Thyroid gland (tissue), 4 donors: ENCODE measurements around the gene DGUOK. TPM values are rescaled to one million over a fixed set of nuclear protein-coding genes. Genes with fewer than 3 reads are reported as not detected.

Experiments
- DNase-seq, 2 donors: peaks; one replicate each; pipeline ENCODE4 v3.0.0-alpha.2; 2019
- H3K27ac ChIP-seq, 3 donors: fragments of 200-600 bp; sonication (generic); 1 replicate in 2 of 3; 2 replicates in 1 of 3; pipeline ENCODE4 v1.5.1; 2016 to 2019; ENCODE audit warnings: mild to moderate bottlenecking in 1 of 3, moderate library complexity in 1 of 3
- H3K27me3 ChIP-seq: fragments of 200-600 bp; sonication (generic); one replicate; pipeline ENCODE4 v1.5.1; 2019
- H3K36me3 ChIP-seq, 2 donors: fragments of 200-600 bp; sonication (generic); one replicate each; pipeline ENCODE4 v1.5.1; 2016 to 2019
- H3K4me1 ChIP-seq, 2 donors: fragments of 200-600 bp; sonication (generic); one replicate each; pipeline ENCODE4 v1.5.1; 2017 to 2019
- H3K4me3 ChIP-seq, 3 donors: fragments of 200-600 bp; sonication (generic); replicated peaks in 1 of 3; 1 replicate in 2 of 3; 2 replicates in 1 of 3; pipeline ENCODE4 v1.5.1; 2016; ENCODE audit warnings: mild to moderate bottlenecking in 1 of 3
- H3K9me3 ChIP-seq: fragments of 200-600 bp; sonication (generic); one replicate; pipeline ENCODE4 v1.5.1; 2017
- POLR2A ChIP-seq, 2 donors: fragments of 450-650 bp; IDR thresholded peaks; one replicate each; pipeline ENCODE4 v1.6.1; 2017; ENCODE audit warnings: antibody characterized with exemption in 2 of 2, mild to moderate bottlenecking in 2 of 2, moderate library complexity in 1 of 2
- WGBS, 2 donors: methylation state at CpG; one replicate each; pipeline ENCODE4 v1.1.5; 2017; 5-methylcytosine and 5-hydroxymethylcytosine counted together
- intact Hi-C: fragments of 100-400 bp; cut with DNase I; formaldehyde crosslinking; loops from one replicate; pipeline ENCODE4 v1.15.1; 2023
- total RNA-seq, 4 donors: library from RNA; depleted of rRNA; stranded (reverse); fragments of >200 nt; gene quantifications; one replicate each; pipeline ENCODE4 v1.2.3, GENCODE V29; 2016
- TF ChIP-seq, protein P1 (sequence below), 6 experiments: fragments of 200-600 bp in 3 of 6; fragments of 450-650 bp in 3 of 6; sonication (generic) in 3 of 6; IDR thresholded peaks; one replicate each; pipeline ENCODE4 v1.5.1; 2016 to 2019; ENCODE audit warnings: antibody characterized with exemption in 6 of 6, mild to moderate bottlenecking in 2 of 6, inconsistent platforms in 1 of 6, moderate library complexity in 1 of 6

The DGUOK gene
- total RNA-seq, 4 donors from 2014 or later, result 41.8 to 65.8 (median 46.9) TPM

DNA sequence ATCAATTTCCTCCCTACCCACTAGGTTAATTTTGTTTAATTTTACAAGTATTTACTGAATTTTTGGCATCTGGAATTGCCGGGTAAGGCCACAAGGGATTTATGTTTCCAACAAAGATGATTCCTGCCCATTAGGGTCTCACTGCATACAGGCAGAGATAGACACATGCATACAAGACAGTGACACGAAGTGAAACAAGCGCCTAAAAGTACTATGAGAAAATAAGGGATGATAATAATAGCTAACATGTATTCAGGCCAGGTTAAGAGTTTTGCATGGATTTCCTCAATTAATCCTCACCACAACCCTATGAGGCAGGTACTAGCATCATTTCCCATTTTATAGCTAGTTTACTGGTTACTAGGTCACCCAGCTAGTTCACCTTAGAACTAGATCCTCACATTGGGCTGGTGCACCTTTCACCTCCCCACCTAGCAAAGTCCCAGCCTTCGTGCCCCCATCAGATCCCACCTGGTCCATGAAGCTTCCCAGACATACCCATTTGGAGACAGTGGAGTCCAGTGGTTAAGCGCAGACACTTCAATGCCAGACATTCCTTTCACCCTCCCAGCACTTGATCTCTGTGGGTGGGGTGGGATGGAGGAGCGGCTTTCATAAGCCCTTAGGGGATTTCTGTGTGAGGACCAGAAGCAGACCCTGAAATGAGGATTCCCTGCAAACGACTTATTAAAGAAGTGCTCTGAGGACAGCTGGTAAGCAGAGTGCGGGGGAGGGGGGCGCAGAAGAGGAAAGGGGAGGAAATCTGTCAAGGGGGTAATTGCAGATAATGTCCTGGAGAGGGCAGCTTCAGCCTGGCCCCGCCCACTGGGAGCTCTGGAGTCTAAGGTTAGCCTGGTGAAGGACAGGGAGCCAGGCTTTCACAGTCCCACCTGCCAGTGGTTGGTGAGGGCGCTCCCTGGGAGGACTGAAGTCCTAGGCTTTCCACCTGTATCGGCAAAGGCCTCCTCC, 5.8 kb upstream of the DGUOK start:
- TF ChIP-seq POLR2A (IDR thresholded peaks at IDR 0.05), result no peak
- TF ChIP-seq, protein P1, sequence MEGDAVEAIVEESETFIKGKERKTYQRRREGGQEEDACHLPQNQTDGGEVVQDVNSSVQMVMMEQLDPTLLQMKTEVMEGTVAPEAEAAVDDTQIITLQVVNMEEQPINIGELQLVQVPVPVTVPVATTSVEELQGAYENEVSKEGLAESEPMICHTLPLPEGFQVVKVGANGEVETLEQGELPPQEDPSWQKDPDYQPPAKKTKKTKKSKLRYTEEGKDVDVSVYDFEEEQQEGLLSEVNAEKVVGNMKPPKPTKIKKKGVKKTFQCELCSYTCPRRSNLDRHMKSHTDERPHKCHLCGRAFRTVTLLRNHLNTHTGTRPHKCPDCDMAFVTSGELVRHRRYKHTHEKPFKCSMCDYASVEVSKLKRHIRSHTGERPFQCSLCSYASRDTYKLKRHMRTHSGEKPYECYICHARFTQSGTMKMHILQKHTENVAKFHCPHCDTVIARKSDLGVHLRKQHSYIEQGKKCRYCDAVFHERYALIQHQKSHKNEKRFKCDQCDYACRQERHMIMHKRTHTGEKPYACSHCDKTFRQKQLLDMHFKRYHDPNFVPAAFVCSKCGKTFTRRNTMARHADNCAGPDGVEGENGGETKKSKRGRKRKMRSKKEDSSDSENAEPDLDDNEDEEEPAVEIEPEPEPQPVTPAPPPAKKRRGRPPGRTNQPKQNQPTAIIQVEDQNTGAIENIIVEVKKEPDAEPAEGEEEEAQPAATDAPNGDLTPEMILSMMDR (IDR thresholded peaks at IDR 0.05), result no peak
- DNase-seq, result peak in 1 of 2 donors; percentile 7
- WGBS, 2 donors, result 44 to 45% methylated on average over 12 of the region's 12 CpGs
- H3K4me1 ChIP-seq, result peaks cover 0 to under 1% of the 10 kb centered on the region in 2 donors
- no peaks in the 10 kb centered on the region for H3K27me3 ChIP-seq
- no peaks in the 10 kb centered on the region for H3K9me3 ChIP-seq
- no peaks in the 10 kb centered on the region for H3K36me3 ChIP-seq
- intact Hi-C loops, result loop anchor here (10.0 kb wide), 1 partner anchor 84 kb away; no protein-coding TSS in a partner anchor
- H3K4me3 ChIP-seq, result no peak overlapping the region
- H3K27ac ChIP-seq, result no peak overlapping the region

DNA sequence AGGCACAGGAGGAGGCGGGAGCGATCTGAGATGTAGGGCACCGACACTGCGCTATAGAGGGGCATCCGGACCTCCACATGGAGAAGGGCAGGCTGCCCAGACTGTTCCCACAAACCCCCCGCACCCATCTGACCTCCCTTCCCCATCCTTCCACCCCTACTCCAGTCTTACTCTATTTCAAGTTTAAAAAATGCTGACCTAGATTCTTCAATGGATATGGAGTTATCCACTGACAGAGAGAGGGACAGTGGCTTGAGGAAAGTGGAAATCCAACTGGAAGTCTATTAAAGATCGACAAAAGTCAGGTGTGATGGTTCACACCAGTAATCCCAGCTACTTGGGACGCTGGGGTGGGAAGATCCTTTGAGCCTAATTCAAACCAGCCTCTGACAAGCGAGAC, 5.1 kb upstream of the DGUOK start:
- no peak for DNase-seq
- no peaks in the 10 kb centered on the region for H3K36me3 ChIP-seq
- intact Hi-C loops, result loop anchor here (10.0 kb wide), 1 partner anchor 83 kb away; no protein-coding TSS in a partner anchor
- 85 to 91% methylated on average over 9 of the region's 9 CpGs for WGBS, 2 donors
- H3K9me3 ChIP-seq, result no peaks in the 10 kb centered on the region
- no peak overlapping the region for H3K27ac ChIP-seq
- no peak overlapping the region for H3K4me3 ChIP-seq
- peaks cover 4% of the 10 kb centered on the region in 2 donors for H3K4me1 ChIP-seq
- no peaks in the 10 kb centered on the region for H3K27me3 ChIP-seq
- no peak for TF ChIP-seq POLR2A (IDR thresholded peaks at IDR 0.05)
- TF ChIP-seq, protein P1 (IDR thresholded peaks at IDR 0.05), result no peak

DNA sequence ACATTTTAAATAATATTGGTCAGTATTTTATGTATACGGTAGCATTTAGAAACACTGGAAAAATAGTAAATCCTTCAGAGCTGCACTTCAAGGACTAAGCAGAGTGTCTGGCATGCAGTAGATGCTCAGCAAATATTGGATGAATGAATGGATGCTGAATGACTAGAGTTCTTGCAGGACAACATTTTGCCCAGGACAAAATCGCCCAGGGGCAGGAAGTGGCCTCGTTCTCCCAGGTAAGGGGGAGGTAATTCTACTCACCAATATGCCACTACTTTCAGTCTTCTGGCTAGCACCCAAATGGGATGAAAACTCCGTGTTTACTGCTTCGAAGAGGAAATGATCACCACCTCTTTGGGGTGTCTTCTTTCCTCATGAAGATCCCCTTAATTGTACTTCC, 4.0 kb upstream of the DGUOK start:
- TF ChIP-seq POLR2A (IDR thresholded peaks at IDR 0.05), result no peak
- TF ChIP-seq, protein P1 (IDR thresholded peaks at IDR 0.05), result no peak
- Histone ChIP-seq H3K4me3 (no peak overlapping the region), H3K9me3 (no peaks in the 10 kb centered on the region), H3K4me1 (peaks cover 7 to 8% of the 10 kb centered on the region in 2 donors), H3K27me3 (no peaks in the 10 kb centered on the region), H3K27ac (no peak overlapping the region), H3K36me3 (no peaks in the 10 kb centered on the region)
- intact Hi-C loops, result loop anchor here (10.0 kb wide), 1 partner anchor 82 kb away; no protein-coding TSS in a partner anchor
- WGBS, 2 donors, result 54 to 56% methylated on average over 5 of the region's 5 CpGs
- no peak for DNase-seq

DNA sequence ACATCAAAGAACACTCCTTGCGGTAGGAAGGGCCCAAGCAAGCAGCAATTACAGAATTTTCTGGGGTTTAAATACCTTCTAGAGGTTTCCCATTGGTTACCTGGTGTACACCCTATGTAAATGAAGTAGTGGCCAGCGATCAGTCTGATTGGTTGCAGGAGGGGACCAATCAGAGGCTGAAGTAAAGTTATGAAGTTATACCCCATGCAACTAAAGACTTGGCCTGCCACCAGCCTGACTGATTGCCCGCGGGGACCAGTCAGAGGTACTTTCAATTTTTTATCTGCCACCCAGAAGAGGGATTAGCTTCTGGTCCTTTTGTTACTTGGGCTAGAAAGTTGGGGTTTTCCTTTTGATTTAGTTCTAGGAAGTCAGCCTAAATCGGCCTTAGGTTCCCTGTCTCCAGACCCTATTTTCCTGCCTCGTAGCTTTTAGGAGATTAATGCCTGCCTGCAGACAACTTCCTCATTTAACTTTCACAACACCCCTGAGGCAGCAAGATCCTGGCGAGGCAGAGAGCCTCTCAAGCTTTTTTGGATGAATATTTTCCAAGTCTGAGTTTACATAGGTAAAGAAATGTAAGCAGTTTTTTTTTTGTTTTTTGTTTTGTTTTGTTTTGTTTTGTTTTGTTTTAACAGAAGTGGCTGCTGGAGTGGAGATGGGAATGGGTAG, 1.5 kb upstream of the DGUOK start:
- Histone ChIP-seq H3K36me3 (no peaks in the 10 kb centered on the region), H3K27me3 (no peaks in the 10 kb centered on the region), H3K4me3 (no peak overlapping the region), H3K27ac (no peak overlapping the region), H3K4me1 (peaks cover 14 to 20% of the 10 kb centered on the region in 2 donors), H3K9me3 (no peaks in the 10 kb centered on the region)
- TF ChIP-seq, protein P1 (IDR thresholded peaks at IDR 0.05), result no peak
- no peak for TF ChIP-seq POLR2A (IDR thresholded peaks at IDR 0.05)
- no peak for DNase-seq
- WGBS, 2 donors, result 87 to 90% methylated on average over 7 of the region's 7 CpGs
- intact Hi-C loops, result loop anchor here (10.0 kb wide), 1 partner anchor 80 kb away; no protein-coding TSS in a partner anchor
